GM12891 (cell line): ENCODE results near the gene CHST1.

Source experiments
- DNase-seq: peaks from one replicate; pipeline ENCODE4 v3.0.0; 2011; ENCODE audit warnings: low spot score; ENCODE audit not compliant: insufficient read length
- FAIRE-seq: peaks from 2 replicates; lab custom pipeline; 2011; peaks lifted over from hg19 to GRCh38; lab: Jason Lieb, UNC
- PAX5 ChIP-seq: IDR thresholded peaks from 2 replicates; pipeline ENCODE4 v1.6.1; 2011; ENCODE audit warnings: low read length, moderate library complexity, mild to moderate bottlenecking; ENCODE audit not compliant: insufficient read depth, severe bottlenecking
- POLR2A ChIP-seq: IDR thresholded peaks from 2 replicates; pipeline ENCODE4 v1.6.1; 2011; ENCODE audit warnings: low read depth, low read length, control low read depth
- POLR2AphosphoS5 ChIP-seq: IDR thresholded peaks from 2 replicates; pipeline ENCODE4 v1.6.1; 2011; ENCODE audit warnings: low read depth, low read length, control low read depth
- POU2F2 ChIP-seq: IDR thresholded peaks from 2 replicates; pipeline ENCODE4 v1.6.1; 2011; ENCODE audit warnings: low read depth, mild to moderate bottlenecking, control low read depth, low read length, moderate library complexity
- SPI1 ChIP-seq: IDR thresholded peaks from 2 replicates; pipeline ENCODE4 v1.6.1; 2011; ENCODE audit warnings: low read depth, low read length, control low read depth
- TAF1 ChIP-seq: IDR thresholded peaks from 2 replicates; pipeline ENCODE4 v1.6.1; 2011; ENCODE audit warnings: low read depth, low read length, control low read depth

Gene CHST1

GRCh38 chr11:45644981-45645889 lies 20.2 kb downstream of the CHST1 start:
- FAIRE-seq (no peak), DNase-seq (no peak)
- TF ChIP-seq SPI1: no peak
- no peak for TF ChIP-seq TAF1
- no peak for TF ChIP-seq POU2F2
- no peak for TF ChIP-seq POLR2A
- TF ChIP-seq PAX5: no peak
- no peak for TF ChIP-seq POLR2AphosphoS5

DNA sequence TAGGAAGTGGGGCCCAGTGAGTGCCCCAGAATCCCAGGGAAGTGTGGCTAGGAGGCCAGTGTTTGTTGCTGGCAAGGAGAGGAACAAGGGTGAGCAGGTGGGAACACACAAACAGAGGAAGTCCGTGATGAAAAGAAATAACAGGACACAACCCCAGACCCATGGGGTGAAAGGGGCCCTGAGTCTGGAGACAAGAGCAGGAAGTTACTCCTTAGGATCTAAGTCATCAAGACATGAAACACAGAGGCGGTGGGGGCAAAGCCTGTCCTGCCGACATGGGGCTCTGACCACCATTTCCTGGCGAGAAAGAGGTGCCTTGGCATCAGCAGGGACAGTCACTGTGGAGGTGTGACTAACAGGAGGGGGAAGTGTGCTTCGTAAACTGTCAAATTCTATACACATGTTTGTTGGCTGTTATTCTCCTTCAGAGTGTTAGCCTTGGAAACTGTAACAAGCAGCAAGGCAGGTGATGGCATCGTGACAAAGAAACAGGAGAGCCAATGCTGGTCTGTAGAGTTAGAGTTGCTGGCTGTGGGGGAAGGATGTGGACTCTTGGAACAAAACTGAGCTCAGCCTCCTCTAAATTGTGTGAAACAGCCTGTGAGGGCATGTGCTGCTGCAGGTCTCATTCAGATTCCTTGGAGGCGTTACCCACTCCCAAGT lies 21.7 kb downstream of the CHST1 start:
- TF ChIP-seq POLR2AphosphoS5 (no peak), TAF1 (no peak), PAX5 (no peak)
- no peak for FAIRE-seq
- DNase-seq: no peak

- no peak for FAIRE-seq
- TF ChIP-seq SPI1 (no peak), POLR2A (no peak), POLR2AphosphoS5 (no peak), POU2F2 (no peak), TAF1 (no peak), PAX5 (no peak)
Observed at GRCh38 chr11:45641961-45642360, 23.5 kb downstream of the CHST1 start.

DNA sequence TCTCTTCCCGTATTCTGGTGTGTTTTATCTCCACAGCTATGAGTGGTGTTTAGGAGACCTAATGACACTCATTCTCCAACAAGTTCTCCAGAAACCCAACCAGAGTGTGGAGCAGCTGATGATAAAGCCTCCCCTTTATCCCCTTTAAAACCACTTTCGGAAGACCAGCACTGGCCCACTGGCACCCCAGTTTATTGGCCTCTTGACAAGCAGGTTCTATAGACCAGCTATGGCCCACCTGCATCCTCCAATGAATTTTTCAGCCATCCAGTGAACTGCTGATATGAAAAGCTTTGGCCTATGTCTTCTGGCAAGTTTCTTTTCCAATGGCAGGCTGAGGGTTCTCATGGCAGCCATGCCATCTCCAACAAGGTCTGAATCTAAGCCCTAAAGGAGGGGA lies 27.4 kb downstream of the CHST1 start:
- DNase-seq (no peak), FAIRE-seq (no peak)
- TF ChIP-seq PAX5 (no peak), POLR2AphosphoS5 (no peak), TAF1 (no peak), SPI1 (no peak), POU2F2 (no peak), POLR2A (no peak)

More at GRCh38 chr11:45641961-45642360, 23.5 kb downstream of the CHST1 start:
- DNase-seq: no peak

DNA sequence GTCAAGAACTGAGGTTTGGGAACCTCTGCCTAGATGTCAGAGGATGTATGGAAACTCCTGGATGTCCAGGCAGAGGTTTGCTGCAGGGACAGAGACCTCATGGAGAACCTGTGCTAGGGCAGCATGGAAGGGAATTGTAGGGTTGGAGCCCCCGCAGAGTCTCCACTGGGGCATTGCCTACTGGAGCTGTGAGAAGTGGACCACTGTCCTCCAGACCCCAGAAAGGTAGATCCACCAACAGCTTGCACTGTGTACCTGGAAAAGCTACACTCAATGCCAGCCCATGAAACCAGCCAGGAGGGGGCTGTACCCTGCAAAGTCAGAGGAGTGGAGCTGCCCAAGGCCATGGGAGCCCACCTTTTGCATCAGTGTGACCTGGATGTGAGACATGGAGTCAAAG lies 29.5 kb downstream of the CHST1 start:
- DNase-seq (no peak), FAIRE-seq (no peak)
- TF ChIP-seq POLR2A: no peak
- no peak for TF ChIP-seq TAF1
- no peak for TF ChIP-seq POU2F2
- TF ChIP-seq POLR2AphosphoS5: no peak
- TF ChIP-seq PAX5: no peak
- no peak for TF ChIP-seq SPI1

- no peak for FAIRE-seq
- DNase-seq: no peak
- TF ChIP-seq TAF1 (no peak), PAX5 (no peak), POLR2AphosphoS5 (no peak), SPI1 (no peak), POU2F2 (no peak), POLR2A (no peak)
Observed at GRCh38 chr11:45625611-45626010, 39.8 kb downstream of the CHST1 start.

GRCh38 chr11:45624095-45624494 lies 41.3 kb downstream of the CHST1 start:
- DNase-seq (no peak), FAIRE-seq (no peak)
- no peak for TF ChIP-seq SPI1
- no peak for TF ChIP-seq PAX5
- TF ChIP-seq POU2F2: no peak
- TF ChIP-seq POLR2AphosphoS5: no peak
- TF ChIP-seq POLR2A: no peak
- TF ChIP-seq TAF1: no peak

DNA sequence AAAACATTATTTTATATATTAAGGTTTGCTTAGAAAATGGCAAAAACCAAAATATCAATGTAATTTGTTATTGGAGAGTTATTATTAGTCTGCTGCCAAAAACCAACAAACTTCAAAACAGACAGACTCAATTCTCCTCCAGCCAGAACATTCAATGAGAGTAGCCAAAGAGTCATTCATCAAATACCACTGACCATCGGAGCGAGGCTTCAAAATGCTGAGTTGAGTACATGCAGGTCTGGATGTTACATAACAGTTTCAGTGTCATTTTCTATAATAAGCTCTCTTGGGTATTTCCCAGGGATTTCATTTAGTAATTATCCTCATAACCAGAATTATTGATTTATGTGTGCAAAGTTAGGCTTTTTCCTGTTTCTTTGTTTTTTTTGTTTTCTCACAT lies 42.6 kb downstream of the CHST1 start:
- DNase-seq (no peak), FAIRE-seq (no peak)
- no peak for TF ChIP-seq TAF1
- no peak for TF ChIP-seq SPI1
- TF ChIP-seq POU2F2: no peak
- no peak for TF ChIP-seq POLR2AphosphoS5
- no peak for TF ChIP-seq PAX5
- TF ChIP-seq POLR2A: no peak

DNA sequence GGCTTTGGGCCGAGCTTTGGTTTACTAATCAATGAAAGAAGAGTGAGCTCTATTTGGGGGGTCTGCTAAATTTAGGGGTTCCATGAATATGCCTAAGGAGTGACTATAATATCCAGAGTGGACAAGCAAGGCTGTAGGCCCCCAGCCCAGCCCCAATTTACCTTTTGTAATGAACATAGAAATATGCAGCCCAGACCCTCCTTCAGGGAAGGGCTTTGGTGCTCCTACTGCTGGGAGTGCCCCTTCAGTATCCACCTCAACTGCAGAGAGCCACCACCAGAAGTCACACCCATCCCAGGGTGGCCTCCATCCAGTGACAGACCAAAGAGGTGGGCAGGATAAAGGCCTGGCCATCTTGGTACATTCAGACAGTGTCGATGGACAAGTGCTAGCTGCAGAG lies 43.1 kb downstream of the CHST1 start:
- DNase-seq (no peak), FAIRE-seq (no peak)
- TF ChIP-seq POLR2A (no peak), PAX5 (no peak), TAF1 (no peak), POU2F2 (no peak), SPI1 (no peak), POLR2AphosphoS5 (no peak)
